ENCODE results near the gene HSD17B14. TPM values are rescaled to one million over a fixed set of nuclear protein-coding genes. Genes with fewer than 3 reads are reported as not detected.
A peak's percentile ranks its signal among the peaks of the same experiment; 100 is the strongest.
"Not testable (repeated sequence)": the region's sequence is repeated elsewhere in the genome, so short reads cannot be mapped to it uniquely, and the experiment has no call there.

The HSD17B14 gene
- total RNA-seq, 3 donors from 2014 or later (not counting 1 experiment from before 2014, with no cell fraction given) = 0.75 TPM; not detected in 2

- intact Hi-C loops (cut with micrococcal nuclease) = loop anchor here (10.0 kb wide), 1 partner anchor 244 kb away; the partner anchor contains the start of gene DBP
- no peak for DNase-seq
- peaks cover 0 to 4% of the 10 kb centered on the region in 2 donors for H3K27me3 Mint-ChIP-seq (ENCODE audit: low read depth in 2 of 2)
- Histone ChIP-seq H3K4me3 (ENCODE audit: low read length) (no peak overlapping the region), H3K9me3 (ENCODE audit: control insufficient read depth, insufficient read depth, low read length) (no peaks in the 10 kb centered on the region), H3K4me1 (ENCODE audit: control insufficient read depth, insufficient read depth, low read length) (peaks cover 24% of the 10 kb centered on the region), H3K27me3 (ENCODE audit: control insufficient read depth, insufficient read depth, low read length) (no peaks in the 10 kb centered on the region), H3K36me3 (ENCODE audit: control insufficient read depth, insufficient read depth, low read length) (peaks cover 22% of the 10 kb centered on the region), H3K27ac (ENCODE audit: low read length) (no peak overlapping the region)
- H3K4me3 Mint-ChIP-seq = peak overlapping the region; percentile 45
- WGBS (ENCODE audit: insufficient coverage) = 93% methylated on average over 10 of the region's 13 CpGs
- H3K9me3 Mint-ChIP-seq = no peaks in the 10 kb centered on the region
- peak overlapping the region; percentile 58 to 100 for H3K27ac Mint-ChIP-seq
- H3K36me3 Mint-ChIP-seq = peaks cover 9% of the 10 kb centered on the region
- no peak for ATAC-seq
- H3K4me1 Mint-ChIP-seq = peaks cover 20 to 29% of the 10 kb centered on the region in 2 donors
- no peak for TF ChIP-seq CTCF (IDR thresholded peaks at IDR 0.05)
These were observed 42.8 kb upstream of the HSD17B14 start for GRCh38 chr19:48879025-48879637.

DNA sequence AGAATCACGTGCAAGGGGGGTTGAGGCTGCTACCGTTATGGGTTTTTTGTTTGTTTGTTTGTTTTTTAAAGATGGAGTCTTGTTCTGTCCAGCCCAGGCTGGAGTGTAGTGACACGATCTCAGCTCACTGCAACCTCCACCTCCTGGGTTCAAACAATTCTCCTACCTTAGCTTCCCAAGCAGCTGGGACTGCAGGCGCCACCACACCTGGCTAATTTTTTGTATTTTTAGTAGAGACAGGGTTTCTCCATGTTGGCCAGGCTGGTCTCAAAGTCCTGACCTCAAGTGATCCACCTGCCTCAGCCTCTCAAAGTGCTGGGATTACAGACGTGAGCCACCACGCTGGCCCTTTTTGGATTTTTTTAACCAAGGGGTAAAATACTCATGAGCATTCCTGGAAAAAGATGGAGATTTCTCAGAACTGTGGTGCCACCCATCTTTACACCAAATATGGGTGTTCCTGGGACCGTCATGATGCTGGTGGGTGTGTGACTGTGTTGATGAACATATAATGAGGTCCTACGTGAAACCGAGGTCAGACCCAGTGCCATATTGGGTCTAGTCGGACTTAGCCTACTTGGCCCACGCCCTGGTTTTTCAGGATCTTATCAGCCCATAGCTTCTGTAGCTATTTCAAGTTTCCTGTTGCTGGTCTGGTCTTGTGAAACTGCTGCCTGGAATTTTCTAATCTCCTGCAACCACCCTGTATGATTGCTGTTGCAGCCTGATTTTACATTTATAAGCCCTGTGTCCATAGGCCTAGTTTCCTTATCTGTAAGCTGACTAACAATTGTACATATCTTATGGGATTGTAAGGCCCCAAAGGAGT, 42.1 kb upstream of the HSD17B14 start:
- 86% methylated on average over 9 of the region's 11 CpGs for WGBS (ENCODE audit: insufficient coverage)
- no peak overlapping the region for H3K27ac ChIP-seq (ENCODE audit: low read length)
- no peaks in the 10 kb centered on the region for H3K27me3 ChIP-seq (ENCODE audit: control insufficient read depth, insufficient read depth, low read length)
- ATAC-seq (peak in 2 of 3 donors; percentile 7 to 21), DNase-seq (peak; percentile 40 to 58)
- peaks cover 31% of the 10 kb centered on the region for H3K4me1 ChIP-seq (ENCODE audit: control insufficient read depth, insufficient read depth, low read length)
- peak overlapping the region; percentile 83 to 100 for H3K27ac Mint-ChIP-seq
- peaks cover 16% of the 10 kb centered on the region for H3K36me3 Mint-ChIP-seq
- peaks cover 0 to 11% of the 10 kb centered on the region in 2 donors for H3K27me3 Mint-ChIP-seq (ENCODE audit: low read depth in 2 of 2)
- peaks cover 29% of the 10 kb centered on the region for H3K36me3 ChIP-seq (ENCODE audit: control insufficient read depth, insufficient read depth, low read length)
- H3K9me3 ChIP-seq (ENCODE audit: control insufficient read depth, insufficient read depth, low read length) = no peaks in the 10 kb centered on the region
- peak overlapping the region; percentile 42 for H3K4me3 Mint-ChIP-seq
- H3K9me3 Mint-ChIP-seq = peaks cover 0 to 3% of the 10 kb centered on the region in 2 donors
- intact Hi-C loops (cut with micrococcal nuclease) = loop anchor here (10.0 kb wide), 1 partner anchor 244 kb away; the partner anchor contains the start of gene DBP
- H3K4me3 ChIP-seq (ENCODE audit: low read length) = no peak overlapping the region
- peaks cover 28 to 36% of the 10 kb centered on the region in 2 donors for H3K4me1 Mint-ChIP-seq
- TF ChIP-seq CTCF (IDR thresholded peaks at IDR 0.05) = no peak

DNA sequence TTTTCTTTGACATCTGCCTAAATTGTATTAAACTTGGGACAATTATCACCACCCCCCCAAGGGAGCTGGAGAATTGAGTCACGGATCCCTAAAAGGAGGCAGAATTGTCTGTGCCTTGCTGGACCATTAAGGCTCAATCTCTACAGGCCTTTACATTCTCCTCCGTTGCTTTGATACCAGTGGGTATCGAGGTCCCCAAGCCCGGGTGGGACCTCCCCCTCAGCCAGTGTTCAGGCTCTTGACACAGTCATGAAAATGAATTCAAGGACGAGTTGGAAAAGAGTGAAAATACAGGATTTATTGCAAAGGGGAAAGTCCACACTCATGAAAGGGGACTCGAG, 41.5 kb upstream of the HSD17B14 start:
- no peak for ATAC-seq
- peak overlapping the region; percentile 47 for H3K4me3 Mint-ChIP-seq

DNA sequence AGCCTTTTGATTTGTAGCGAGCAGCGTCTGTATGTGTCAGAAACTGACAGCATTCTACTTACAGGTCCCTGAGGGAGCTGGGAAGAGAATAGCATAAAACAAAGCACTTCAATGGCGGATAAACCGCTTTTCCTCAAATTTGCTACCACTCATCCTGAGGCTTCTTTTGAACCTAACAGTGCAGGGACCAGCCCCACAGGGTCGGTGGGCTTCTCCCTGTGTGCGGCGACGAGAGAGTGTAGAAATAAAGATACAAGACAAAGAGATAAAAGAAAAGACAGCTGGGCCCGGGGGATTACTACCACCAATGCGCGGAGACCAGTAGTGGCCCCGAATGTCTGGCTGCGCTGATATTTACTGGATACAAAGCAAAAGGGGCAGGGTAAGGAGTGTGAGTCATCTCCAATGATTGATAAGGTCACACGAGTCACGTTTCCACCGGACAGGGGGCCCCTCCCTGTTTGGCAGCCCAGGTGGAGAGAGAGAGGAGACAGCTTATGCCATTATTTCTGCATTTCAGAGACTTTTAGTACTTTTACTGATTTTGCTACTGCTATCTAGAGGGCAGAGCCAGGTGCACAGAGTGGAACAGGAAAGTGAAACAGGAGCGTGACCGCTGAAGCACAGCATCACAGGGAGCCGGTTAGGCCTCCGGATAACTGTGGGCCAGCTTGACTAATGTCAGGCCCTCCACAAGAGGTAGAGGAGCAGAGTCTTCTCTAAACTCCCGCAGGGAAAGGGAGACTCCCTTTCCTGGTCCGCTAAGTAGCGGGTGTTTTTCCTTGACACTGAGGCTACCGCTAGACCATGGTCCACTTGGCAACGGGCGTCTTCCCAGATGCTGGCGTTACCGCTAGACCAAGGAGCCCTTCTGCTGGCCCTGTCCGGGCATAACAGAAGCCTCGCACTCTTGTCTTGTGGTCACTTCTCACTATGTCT, 40.0 kb upstream of the HSD17B14 start:
- peaks cover 43 to 50% of the 10 kb centered on the region in 2 donors for H3K4me1 Mint-ChIP-seq
- intact Hi-C loops (cut with micrococcal nuclease) = loop anchor here (10.0 kb wide), 1 partner anchor 242 kb away; the partner anchor contains the start of gene DBP

More for the DNA sequence above, 41.5 kb upstream of the HSD17B14 start:
- no peak overlapping the region for H3K27ac ChIP-seq (ENCODE audit: low read length)
- peaks cover 30% of the 10 kb centered on the region for H3K36me3 ChIP-seq (ENCODE audit: control insufficient read depth, insufficient read depth, low read length)
- H3K27me3 ChIP-seq (ENCODE audit: control insufficient read depth, insufficient read depth, low read length) = no peaks in the 10 kb centered on the region
- 97% methylated on average over 6 of the region's 6 CpGs for WGBS (ENCODE audit: insufficient coverage)
- peaks cover 0 to 11% of the 10 kb centered on the region in 2 donors for H3K27me3 Mint-ChIP-seq (ENCODE audit: low read depth in 2 of 2)
- H3K4me3 ChIP-seq (ENCODE audit: low read length) = no peak overlapping the region
- TF ChIP-seq CTCF (IDR thresholded peaks at IDR 0.05) = no peak
- no peaks in the 10 kb centered on the region for H3K9me3 ChIP-seq (ENCODE audit: control insufficient read depth, insufficient read depth, low read length)
- H3K4me1 Mint-ChIP-seq = peaks cover 34 to 42% of the 10 kb centered on the region in 2 donors
- peak; percentile 26 to 53 for DNase-seq
- peak overlapping the region; percentile 83 to 100 for H3K27ac Mint-ChIP-seq
- H3K4me1 ChIP-seq (ENCODE audit: control insufficient read depth, insufficient read depth, low read length) = peaks cover 37% of the 10 kb centered on the region
- H3K9me3 Mint-ChIP-seq = peaks cover 0 to 3% of the 10 kb centered on the region in 2 donors
- intact Hi-C loops (cut with micrococcal nuclease) = loop anchor here (10.0 kb wide), 1 partner anchor 243 kb away; the partner anchor contains the start of gene DBP
- peaks cover 20% of the 10 kb centered on the region for H3K36me3 Mint-ChIP-seq

More for the DNA sequence above, 40.0 kb upstream of the HSD17B14 start:
- DNase-seq = peak; percentile 47 to 63
- not testable (repeated sequence) for H3K9me3 ChIP-seq (ENCODE audit: control insufficient read depth, insufficient read depth, low read length); H3K4me3 ChIP-seq (ENCODE audit: low read length); H3K27me3 ChIP-seq (ENCODE audit: control insufficient read depth, insufficient read depth, low read length); ATAC-seq; H3K9me3 Mint-ChIP-seq
- peak overlapping the region; percentile 98 to 100 for H3K27ac Mint-ChIP-seq
- Histone ChIP-seq H3K36me3 (ENCODE audit: control insufficient read depth, insufficient read depth, low read length) (peaks cover 30% of the 10 kb centered on the region), H3K4me1 (ENCODE audit: control insufficient read depth, insufficient read depth, low read length) (peaks cover 45% of the 10 kb centered on the region), H3K27ac (ENCODE audit: low read length) (peak overlapping the region; percentile 99)
- peak overlapping the region; percentile 100 for H3K4me3 Mint-ChIP-seq
- peaks cover 0 to 13% of the 10 kb centered on the region in 2 donors for H3K27me3 Mint-ChIP-seq (ENCODE audit: low read depth in 2 of 2)
- peaks cover 20% of the 10 kb centered on the region for H3K36me3 Mint-ChIP-seq
- WGBS (ENCODE audit: insufficient coverage) = 86% methylated on average over 29 of the region's 30 CpGs

Measured in natural killer cell (primary cell).